Cardiac fibroblast (primary cell): Measurements from ENCODE around the gene A2M.

Experiments used
- DNase-seq, 2 donors: peaks; one replicate each; pipeline versions ENCODE4 v3.0.0 to v3.0.0-alpha.2; 2010; ENCODE audit warnings: low read depth in 2 of 2
- H3K4me3 ChIP-seq, 2 donors: replicated peaks in 1 of 2; 1 replicate in 1 of 2; 2 replicates in 1 of 2; pipeline ENCODE4 v1.5.1; 2011; ENCODE audit warnings: low read depth in 2 of 2, low read length in 2 of 2, mild to moderate bottlenecking in 2 of 2, moderate library complexity in 1 of 2
- CTCF ChIP-seq: IDR thresholded peaks from one replicate; pipeline ENCODE4 v1.5.1; 2011; ENCODE audit warnings: low read depth, mild to moderate bottlenecking, low read length, inconsistent platforms

Gene A2M

GRCh38 chr12:9115731-9116559 is at the start of gene A2M:
TSS of gene A2M (minus strand) at chr12:9115919. CDS start at chr12:9115849, 70 bp downstream.
- no peak for TF ChIP-seq CTCF
- peak in 1 of 2 donors; percentile 89 for DNase-seq
- peak within 1 kb of the TSS in 1 of 2 donors; percentile 21 for H3K4me3 ChIP-seq

- DNase-seq = no peak
- no peak for TF ChIP-seq CTCF
- no peak overlapping the region for H3K4me3 ChIP-seq
Observed at GRCh38 chr12:9163392-9163791, 47.7 kb upstream of the A2M start.

- H3K4me3 ChIP-seq = no peak overlapping the region
- no peak for TF ChIP-seq CTCF
- DNase-seq = no peak
Observed at GRCh38 chr12:9156119-9156518, 40.4 kb upstream of the A2M start.

- TF ChIP-seq CTCF = no peak
- no peak for DNase-seq
Observed at GRCh38 chr12:9149372-9149771, 33.7 kb upstream of the A2M start.

GRCh38 chr12:9148926-9149325 is 33.2 kb upstream of the A2M start:
- no peak for DNase-seq
- no peak overlapping the region for H3K4me3 ChIP-seq
- no peak for TF ChIP-seq CTCF

More at GRCh38 chr12:9149372-9149771, 33.7 kb upstream of the A2M start:
- no peak overlapping the region for H3K4me3 ChIP-seq

GRCh38 chr12:9147461-9147860 is 31.7 kb upstream of the A2M start:
- TF ChIP-seq CTCF = no peak
- DNase-seq = no peak
- H3K4me3 ChIP-seq = no peak overlapping the region
